Stimulated activated CD4-positive, alpha-beta T cell treated with anti-CD3 and anti-CD28 coated beads, Interleukin-15, amount 100 ng/mL, for 1 hour (primary cell): ENCODE data around the gene CLEC18C.
"Not testable (repeated sequence)": the region's sequence is repeated elsewhere in the genome, so short reads cannot be mapped to it uniquely, and the experiment has no call there.

Experiments
- DNase-seq, 2 donors: peaks; one replicate each; pipeline ENCODE4 v3.0.0-alpha.2; 2020; ENCODE audit warnings: low read depth in 1 of 2, low spot score in 1 of 2

Gene CLEC18C

GRCh38 chr16:70159355-70160348 is 13.9 kb upstream of the CLEC18C start:
- DNase-seq: no peak

GRCh38 chr16:70160388-70160787 is 13.2 kb upstream of the CLEC18C start:
- DNase-seq: no peak

- no peak for DNase-seq
These were observed 12.8 kb upstream of the CLEC18C start for GRCh38 chr16:70160821-70161220.

- no peak for DNase-seq
These were observed 12.2 kb upstream of the CLEC18C start for GRCh38 chr16:70161350-70161749.

- DNase-seq: no peak
These were observed 11.5 kb upstream of the CLEC18C start for GRCh38 chr16:70162041-70162451.

- no peak for DNase-seq
These were observed 10.0 kb upstream of the CLEC18C start for GRCh38 chr16:70163596-70163995.

GRCh38 chr16:70166688-70167087 is 6.9 kb upstream of the CLEC18C start:
- not testable (repeated sequence) for DNase-seq

GRCh38 chr16:70173916-70174315 is 329 bp downstream of the CLEC18C start:
- DNase-seq: not testable (repeated sequence)

- DNase-seq: not testable (repeated sequence)
These were observed 873 bp downstream of the CLEC18C start for GRCh38 chr16:70174387-70174932.

GRCh38 chr16:70187858-70188607 is 14.4 kb downstream of the CLEC18C start:
- DNase-seq: not testable (repeated sequence)

- not testable (repeated sequence) for DNase-seq
These were observed 15.0 kb downstream of the CLEC18C start for GRCh38 chr16:70188608-70188915.

- not testable (repeated sequence) for DNase-seq
These were observed 17.0 kb downstream of the CLEC18C start for GRCh38 chr16:70190574-70190973.

- not testable (repeated sequence) for DNase-seq
These were observed 23.2 kb downstream of the CLEC18C start for GRCh38 chr16:70196683-70197300.

- not testable (repeated sequence) for DNase-seq
These were observed 24.0 kb downstream of the CLEC18C start for GRCh38 chr16:70197611-70198010.

- DNase-seq: not testable (repeated sequence)
These were observed 24.6 kb downstream of the CLEC18C start for GRCh38 chr16:70198230-70198629.

- not testable (repeated sequence) for DNase-seq
These were observed 25.1 kb downstream of the CLEC18C start for GRCh38 chr16:70198666-70199065.

GRCh38 chr16:70199170-70199569 is 25.6 kb downstream of the CLEC18C start:
- DNase-seq: not testable (repeated sequence)

- not testable (repeated sequence) for DNase-seq
These were observed 26.5 kb downstream of the CLEC18C start for GRCh38 chr16:70200063-70200462.

GRCh38 chr16:70203508-70203907 is 29.9 kb downstream of the CLEC18C start:
- not testable (repeated sequence) for DNase-seq

GRCh38 chr16:70204010-70204409 is 30.4 kb downstream of the CLEC18C start:
- not testable (repeated sequence) for DNase-seq
